GDM1 (cell line): ENCODE results near the gene NT5DC1.
"Not testable (repeated sequence)": the region's sequence is repeated elsewhere in the genome, so short reads cannot be mapped to it uniquely, and the experiment has no call there.

Source experiments
- DNase-seq: peaks from one replicate; lab custom pipeline; 2025; lab: John Stamatoyannopoulos, UW

NT5DC1 gene

DNA sequence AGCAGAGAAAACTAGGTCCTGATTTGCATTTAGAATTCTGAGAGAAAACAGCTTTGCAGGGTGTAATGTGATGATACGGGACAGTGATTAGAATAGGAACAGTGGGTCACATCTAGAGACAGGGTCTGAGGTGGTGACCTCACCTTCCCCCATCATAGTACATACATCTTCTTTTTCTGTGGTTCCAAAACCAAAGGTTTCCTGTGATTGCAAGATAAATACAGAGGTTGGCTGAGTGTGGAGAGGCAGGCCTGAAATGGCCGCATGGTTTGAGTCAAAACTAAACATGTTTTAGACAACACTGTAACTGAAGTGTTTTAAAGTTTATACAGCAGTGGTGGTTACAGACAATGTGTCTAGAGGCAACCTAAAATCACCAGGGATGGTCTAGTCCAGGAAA, 10.4 kb upstream of the NT5DC1 start:
- no peak for DNase-seq

DNA sequence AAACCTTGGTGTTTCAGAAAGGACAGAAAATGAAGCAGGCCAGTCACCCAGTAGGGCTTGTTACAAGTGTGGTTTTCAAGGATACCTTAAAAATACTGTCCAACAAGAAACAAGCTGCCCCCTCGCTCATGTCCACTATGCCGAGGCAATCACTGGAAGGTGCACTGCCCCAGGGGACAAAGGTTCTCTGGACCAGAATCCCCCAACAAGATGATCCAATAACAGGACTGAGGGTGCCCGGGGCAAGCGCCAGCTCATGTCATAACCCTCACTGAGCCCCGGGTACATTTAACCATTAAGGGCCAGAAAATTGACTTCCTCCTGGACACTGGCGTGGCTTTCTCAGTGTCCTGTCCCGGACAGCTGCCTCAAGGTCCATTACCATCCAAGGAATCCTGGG, 6.6 kb upstream of the NT5DC1 start:
- no peak for DNase-seq

DNA sequence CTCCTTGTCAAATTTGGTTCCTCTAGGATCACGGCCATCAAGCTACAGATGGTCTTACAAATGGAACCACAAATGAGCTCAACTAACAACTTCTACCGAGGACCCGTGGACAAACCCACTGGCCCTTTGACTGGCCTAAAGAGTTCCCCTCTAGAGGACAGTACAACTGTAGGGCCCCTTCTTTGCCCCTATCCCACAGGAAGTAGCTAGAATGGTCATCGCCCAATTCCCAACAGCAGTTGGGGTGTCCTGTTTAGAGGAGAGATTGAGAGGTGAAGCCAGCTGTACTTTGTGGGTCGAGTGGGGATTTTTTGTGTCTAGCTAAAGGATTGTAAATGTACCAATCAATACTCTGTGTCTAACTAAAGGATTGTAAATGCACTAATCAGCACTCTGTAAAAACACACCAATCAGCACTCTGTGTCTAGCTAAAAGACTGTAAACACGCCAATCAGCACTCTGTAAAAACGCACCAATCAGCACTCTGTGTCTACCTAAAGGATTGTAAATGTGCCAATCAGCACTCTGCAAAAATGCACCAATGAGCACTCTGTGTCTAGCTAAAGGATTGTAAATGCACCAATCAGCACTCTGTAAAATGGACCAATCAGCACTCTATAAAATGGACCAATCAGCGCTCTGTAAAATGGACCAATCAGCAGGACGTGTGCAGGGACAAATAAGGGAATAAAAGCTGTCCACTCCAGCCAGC, 4.4 kb upstream of the NT5DC1 start:
- DNase-seq = not testable (repeated sequence)

DNA sequence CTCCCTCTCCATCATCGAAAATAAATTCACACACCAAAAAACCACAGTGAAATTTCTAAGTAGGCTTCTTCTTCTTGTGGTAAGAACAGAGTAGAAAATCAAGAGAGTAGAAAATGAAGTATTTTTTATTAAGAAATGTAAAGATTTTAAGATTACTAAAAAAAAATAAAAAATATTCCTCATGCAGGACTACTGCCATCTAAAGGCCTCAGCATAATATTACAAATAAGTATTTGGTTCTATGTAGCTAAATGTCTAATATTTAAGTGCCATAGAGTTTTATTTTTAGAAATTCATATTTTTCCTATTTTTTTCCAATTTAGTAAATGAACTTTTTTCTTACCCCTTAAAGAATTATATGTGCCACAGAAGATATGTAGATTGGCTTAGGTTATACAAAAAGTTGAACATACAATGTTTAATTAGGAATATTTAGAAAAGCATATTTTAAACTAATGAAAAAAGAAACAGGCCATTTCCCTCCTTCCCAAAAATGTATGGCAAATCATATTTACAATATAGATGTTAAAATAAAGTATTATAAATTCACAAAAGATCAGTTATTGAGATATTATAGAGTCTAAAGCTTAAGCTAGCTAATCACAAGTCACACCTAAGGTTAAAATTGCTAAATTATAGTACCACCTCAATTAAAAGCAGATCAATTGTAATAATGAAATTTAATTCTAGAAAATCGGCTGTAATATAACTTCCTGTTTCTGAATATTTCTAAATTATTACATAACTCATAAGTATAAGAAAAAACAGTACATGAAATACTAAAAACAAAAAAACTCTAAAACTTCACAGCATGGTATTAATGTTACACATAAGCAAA, 3.5 kb upstream of the NT5DC1 start:
- no peak for DNase-seq

DNA sequence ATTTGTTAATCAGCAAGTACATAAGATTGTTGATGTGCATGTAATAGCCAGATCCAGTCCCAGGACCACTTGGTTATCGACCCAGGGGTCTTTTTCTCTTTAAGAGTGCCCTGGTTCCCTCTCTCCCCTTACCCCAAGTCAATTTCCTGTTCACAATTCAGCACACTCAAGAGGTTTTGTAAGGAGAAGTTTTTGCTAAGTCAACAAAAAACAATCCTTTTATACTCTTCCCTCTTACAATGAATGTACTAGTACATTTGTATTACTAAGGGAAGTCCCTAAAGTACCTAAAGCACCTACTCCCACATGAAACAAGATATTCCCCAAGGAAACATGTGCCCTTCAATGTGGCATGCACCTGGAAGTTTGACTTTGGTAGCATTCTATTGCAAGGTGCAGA, 1.6 kb upstream of the NT5DC1 start:
- DNase-seq = no peak

DNA sequence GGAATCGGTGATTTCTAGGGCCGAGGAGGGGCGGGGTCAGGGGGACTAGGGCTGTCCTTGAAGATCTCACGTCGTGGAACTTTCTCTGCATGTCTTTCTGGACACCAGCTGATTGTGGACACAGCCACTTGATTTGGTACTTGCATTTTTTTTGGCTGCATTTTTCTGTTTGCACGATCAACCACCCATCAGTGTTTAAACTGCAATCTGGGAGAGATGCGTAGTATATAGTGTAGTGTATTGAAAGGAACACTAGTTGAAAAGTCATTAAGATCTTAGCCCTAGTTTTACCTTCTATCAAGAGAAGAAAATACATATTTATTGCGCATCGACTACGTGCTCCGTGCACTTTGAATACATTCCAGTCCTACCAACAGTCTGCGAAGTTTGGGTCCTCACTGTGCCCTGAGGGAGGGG, 657 bp downstream of the NT5DC1 start:
- no peak for DNase-seq

DNA sequence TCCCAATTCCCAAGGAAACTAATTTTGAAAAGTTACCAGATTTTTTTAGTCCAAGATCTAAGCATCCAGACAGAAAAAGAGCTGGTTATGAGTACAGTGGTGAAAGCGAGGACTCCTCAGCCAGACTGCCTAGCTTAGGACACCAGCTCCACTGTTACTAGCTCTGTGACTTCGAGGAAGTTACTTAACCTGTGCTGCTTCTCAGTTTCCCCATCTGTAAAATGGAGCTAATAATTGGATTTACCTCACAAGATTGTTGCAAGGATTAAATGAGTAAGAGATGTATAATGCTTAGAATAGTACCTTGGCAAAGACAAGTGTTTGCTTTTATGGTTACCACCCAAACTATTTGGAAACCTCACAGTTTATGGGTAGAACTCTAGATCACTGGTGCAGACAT, 1.1 kb downstream of the NT5DC1 start:
- DNase-seq = no peak

DNA sequence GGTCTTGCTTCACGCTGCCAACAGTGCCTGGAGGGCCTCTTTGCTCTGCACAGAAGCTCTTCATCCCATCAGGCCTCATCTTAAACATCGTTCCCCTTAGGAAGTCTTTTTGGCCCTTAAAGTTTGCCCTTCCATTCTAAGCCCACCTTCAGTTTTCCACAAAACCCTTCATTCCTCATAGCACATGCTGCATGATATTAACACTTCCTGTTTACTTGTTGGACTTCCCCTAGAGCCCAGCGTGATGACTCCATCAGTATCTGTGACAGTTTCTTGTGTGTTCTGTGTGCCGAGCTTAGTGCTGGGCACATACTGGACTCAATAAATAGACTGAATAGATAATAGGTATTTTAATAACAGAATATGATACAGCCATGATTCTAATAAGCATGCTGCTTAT, 2.2 kb downstream of the NT5DC1 start:
- DNase-seq = no peak

DNA sequence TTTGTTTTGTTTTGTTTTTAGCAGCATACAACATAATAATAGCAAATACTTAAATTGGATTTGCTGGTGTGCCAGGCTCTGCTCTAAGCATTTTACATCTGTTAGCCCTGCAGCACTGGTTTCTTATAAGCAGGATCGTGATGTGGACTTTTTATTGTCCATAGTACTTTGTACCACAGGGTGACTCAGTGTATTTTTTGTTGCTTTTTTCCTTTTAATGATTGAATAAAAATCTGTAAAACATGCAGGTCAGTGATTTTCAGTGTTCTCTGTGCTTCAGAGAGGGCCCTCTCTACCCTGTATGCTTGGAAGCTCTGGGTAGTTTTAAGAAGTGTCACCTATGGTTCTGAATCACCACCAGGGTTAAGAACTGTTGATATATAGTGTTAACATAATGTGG, 4.0 kb downstream of the NT5DC1 start:
- no peak for DNase-seq

DNA sequence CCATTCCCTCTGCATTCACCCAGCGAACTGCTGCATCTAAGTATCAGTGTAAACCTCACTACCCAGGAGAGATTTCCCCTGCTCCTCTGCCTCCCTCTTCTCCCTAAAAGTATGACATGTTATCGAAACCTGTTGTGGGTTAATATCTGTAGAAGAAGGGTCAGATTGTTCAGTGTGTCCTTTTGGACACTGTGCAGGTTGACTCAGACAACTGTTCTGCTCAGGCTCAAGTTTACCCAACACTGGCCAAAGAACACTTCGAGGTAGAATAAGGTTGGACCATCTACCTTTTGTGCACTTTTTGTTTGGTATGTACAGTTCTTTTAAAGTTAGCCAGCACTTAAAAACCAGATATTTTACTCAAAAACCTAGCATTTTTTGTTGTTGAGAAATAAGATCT, 4.6 kb downstream of the NT5DC1 start:
- DNase-seq = no peak

DNA sequence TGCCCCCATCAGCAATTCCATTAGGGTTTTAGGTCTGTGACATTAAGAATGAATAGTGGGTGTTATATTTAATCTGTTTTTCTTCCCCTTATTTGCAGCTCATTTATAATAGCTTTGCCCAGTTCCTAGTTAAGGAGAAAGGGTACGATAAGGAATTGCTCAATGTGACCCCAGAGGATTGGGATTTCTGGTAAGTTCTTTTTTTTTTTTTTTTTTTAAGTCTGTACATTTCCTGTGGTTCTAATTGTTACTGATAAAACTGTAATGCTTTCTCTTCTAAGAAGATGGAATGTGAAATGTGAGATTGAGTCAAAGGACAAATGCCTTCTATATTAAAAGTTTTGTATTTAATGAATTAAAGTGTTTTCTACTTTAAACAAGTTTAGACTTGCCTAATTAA, 5.5 kb downstream of the NT5DC1 start:
- DNase-seq = no peak

DNA sequence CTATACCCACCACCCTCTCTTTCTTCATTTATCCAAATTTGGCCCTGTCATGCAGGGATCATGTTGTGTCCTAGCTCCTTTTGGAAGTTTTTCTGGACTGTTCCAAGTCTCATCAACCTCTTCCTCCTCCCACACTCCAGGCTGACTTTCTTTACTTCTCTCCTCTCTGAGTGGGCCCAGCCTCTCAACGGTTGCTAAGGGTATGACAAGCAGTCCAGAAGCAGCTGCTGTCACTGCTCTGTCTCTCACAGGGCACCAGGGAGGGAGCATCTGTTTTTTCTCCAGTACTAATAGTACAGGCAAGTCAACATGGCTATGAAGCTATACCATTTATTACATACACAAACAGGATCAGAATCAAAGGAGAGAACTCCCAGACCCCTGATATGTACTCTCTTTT, 8.2 kb downstream of the NT5DC1 start:
- DNase-seq = no peak

DNA sequence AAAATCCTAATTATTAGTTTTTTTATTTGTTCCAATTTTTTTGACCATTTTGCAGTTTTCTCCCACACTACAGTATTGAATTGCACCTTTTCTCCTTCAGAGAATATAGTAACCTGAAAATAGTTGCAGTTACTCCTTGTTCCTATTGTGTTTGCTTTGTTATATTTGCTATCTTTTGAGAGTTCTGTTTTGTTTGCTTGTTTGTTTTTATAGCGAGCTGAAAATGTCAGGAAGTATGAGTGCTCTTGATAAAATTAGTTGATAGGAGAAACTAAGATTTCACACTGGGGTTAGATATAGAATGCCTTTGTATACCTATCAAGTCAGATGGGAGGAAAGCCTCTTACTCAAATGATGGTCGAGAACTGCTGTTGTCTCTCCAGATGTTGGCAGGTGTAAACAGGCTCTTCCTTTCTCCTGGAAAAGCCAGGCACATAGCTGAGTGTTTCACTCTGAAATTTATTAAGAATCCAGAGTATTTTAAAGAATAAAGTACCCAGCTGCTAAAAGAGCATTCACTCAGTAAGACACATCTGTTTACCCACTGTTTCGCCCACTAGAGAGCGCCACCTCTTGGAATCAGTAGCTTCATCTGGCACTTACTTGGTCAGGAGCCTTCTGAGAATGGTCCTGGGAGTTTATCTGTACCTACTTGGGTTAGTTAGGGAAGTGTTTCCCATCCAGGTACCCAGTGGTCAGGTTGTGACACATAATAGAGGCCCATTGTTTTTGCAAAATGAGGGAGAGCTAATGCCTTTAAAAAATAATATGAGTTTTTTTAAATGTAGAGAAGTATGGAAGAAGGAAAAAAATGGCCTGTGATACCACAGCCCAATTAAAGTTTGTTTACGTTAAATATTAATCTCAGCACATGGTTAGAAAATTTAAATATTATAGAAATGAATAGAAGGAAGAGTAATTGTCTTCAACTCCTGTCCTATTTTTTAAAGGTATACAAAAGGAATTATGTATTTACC, 11.2 kb downstream of the NT5DC1 start:
- DNase-seq = peak; percentile 15

DNA sequence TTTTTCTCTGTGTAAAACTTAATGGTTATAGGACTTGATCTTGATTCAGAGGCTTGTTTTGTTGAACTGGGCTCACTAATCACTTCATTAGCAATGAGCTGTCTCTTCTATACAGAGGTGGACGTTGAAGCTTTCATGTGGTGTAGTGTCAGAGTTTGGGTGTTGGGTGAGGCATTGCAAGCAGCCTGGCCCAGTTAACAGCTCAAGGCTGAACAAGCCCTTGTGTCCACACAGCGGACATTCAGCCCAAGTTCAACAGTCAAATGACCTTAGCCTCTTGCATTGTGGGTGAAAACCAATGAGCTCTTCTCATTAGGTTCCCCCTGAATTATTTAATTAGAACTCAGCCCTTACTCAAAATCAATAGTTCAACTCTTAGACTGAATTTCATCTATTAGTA, 12.7 kb downstream of the NT5DC1 start:
- DNase-seq = no peak

DNA sequence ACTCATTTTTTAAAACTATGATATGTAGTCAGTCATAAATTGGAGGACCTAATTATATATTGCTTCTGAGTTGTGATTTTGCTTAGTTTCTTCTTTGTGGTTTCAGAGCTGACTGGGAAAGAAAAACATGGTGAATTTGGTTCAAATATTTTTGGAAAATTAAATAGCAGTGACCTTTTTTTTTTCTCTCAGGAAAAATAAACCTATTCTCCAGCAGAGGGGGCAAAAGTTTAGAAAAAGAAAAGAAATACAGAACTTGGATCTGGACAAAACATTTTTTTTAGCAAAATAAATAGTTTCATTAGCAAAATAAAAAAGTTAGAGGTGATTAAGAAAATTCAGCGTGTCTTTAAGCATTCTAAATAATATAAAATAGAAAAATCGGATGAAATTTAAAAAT, 15.1 kb downstream of the NT5DC1 start:
- no peak for DNase-seq

DNA sequence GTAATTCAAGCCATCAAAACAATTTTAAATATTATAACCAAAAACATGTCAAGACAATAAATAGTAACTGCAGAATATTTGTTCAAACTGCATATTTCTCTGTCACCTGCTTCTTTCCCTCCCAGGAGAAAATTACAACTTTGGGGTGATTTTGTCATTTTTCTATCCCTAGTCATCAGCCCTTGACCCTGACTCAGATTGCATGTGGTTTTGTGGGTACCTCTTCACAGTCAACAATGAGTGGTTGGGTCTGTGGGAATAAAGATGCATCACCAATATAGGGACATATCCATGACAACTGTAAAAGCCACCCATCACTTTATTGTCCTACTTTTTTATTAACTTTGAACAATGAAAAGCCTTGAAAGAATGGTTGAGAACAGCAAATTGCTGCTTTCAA, 18.0 kb downstream of the NT5DC1 start:
- no peak for DNase-seq

DNA sequence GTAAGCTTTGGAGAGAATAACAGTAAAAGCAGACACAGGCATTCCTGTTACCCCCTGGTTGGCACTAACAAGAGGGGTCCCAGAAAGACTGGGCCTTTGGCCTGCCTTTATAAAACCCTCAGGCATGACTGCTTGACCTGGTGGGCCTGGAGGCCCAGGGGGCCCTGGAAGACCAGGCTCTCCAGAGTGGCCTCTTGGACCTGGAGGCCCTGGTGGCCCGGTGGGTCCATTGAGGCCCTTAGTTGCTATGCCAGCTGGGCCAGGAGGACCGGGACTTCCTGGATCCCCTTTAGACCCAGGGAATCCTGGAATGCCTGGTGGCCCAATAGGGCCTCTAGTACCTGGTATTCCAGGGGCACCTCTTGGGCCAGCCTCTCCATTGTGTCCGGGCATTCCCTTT, 19.8 kb downstream of the NT5DC1 start:
- no peak for DNase-seq

DNA sequence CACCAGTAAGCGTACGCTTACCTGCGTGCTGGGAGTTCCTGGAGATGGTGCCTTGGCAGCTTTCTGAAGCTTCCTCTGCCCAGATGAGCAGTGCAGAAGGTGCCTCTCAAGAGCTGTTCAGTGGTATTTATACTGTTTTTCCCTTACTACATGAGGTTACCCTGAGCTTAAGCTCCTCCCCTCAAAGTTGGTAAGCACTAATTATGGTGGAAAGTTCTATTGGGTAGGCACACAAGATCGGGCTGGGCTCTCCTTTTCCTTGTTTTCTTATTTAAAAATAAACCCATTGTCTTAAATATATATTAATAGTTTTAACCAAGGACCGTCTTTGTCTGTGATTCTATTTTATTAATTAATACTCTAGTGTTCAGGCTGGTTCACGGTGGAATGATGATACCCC, 25.4 kb downstream of the NT5DC1 start, which contains the start of gene COL10A1:
COL10A1 (minus strand) TSS at position 101 of the 400 bp plus-strand sequence. CDS start 640 bp downstream, outside the sequence.
- DNase-seq = no peak

DNA sequence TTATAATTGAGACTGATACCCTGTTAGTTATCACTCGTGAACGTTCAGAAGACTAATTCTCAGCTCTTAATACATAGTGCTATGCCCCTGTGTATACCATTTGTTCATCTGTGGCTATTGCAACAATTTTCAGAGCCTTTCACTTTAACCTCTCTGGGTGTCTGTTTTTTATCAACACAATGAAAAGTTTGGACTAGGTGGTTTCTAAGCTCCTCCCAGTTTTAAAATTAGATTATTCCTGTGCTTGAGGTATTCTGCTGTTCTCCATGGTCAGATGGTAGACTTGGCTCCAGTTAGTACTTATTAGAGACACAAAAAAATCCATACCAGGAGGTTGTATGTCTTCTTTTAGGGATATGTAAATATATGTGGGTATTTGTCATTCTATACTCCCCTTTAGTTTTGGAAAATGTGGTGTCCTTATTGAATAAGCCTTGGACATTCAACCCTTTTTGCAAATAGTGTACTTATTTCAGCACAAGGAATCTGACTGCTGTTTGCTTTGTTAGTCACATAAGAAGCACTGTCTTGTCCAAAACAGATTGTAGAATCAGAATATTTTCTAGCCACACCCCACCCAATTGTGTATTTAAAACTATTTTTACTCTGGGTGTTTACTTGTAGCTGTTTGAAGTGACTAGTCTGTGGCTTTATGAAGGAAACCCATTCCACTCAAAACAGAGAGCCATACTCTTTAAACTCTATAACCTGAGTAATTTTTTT, 27.3 kb downstream of the NT5DC1 start:
- DNase-seq = no peak

DNA sequence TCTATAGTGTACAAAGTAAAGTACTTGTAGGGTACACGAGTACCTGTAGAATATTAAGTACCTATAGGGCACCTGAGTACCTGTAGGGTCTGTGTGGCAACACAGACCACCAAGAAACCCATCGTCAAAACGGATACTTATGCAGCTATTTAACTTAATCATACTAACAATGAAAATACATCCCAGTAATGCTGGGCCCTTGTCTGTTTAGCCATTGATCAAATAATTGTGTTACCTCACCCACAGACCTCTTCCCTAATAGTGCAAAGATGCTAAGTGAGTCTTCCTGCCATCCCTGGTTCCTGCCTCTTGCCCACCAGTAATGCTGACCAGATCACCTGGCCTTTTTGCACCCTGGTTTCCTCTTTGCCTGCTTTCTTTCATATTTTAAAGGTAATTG, 32.8 kb downstream of the NT5DC1 start:
- no peak for DNase-seq

DNA sequence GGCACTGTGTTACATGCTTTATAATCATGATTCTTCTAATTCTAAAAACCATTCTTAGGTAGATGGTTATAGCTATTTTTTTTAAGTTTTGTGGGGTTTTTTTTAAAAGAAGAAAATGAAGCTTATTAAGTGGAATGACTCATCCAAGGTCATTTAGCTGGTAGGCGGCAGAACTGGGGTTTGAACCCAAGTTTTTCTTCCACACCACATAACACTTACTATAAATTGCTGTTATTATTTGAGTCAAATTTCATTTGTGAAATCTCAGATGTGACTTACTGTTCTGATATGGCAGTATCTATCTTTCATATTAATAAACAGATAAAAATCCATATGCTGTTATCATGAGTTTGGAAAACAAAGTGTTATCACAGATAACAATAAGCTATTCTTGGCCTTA, 35.7 kb downstream of the NT5DC1 start:
- no peak for DNase-seq

DNA sequence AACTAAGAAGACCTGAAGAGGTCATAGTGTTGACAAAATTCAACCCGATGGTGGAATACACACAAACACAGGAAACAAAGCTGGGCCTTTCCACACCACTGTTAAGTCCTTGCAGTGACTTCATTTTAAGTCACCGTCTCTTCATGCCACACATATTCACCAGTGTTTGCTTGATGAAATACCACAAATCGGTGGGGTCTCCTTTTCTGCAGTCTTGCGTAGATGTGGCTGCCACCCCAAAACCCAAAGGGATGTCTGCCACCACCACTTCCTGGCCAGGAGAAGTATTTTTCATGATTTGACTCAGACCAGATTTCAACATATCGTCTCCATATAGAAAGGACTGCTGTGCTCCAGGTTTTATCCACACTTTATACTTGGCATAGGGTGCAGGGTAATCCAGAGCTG, 36.3 kb downstream of the NT5DC1 start:
- DNase-seq = no peak
